GM21619 (cell line): Measurements from ENCODE around the gene VSTM2B.

ENCODE experiments used
- ATAC-seq: cut with Tn5 transposase; IDR thresholded peaks from one replicate; pipeline ENCODE4 v1.9.1; 2021; ENCODE audit not compliant: unreplicated experiment

The VSTM2B gene

GRCh38 chr19:29529646-29530539, 4.1 kb downstream of the VSTM2B start:
- ATAC-seq, result no peak

GRCh38 chr19:29530540-29531457, 5.0 kb downstream of the VSTM2B start:
- no peak for ATAC-seq

DNA sequence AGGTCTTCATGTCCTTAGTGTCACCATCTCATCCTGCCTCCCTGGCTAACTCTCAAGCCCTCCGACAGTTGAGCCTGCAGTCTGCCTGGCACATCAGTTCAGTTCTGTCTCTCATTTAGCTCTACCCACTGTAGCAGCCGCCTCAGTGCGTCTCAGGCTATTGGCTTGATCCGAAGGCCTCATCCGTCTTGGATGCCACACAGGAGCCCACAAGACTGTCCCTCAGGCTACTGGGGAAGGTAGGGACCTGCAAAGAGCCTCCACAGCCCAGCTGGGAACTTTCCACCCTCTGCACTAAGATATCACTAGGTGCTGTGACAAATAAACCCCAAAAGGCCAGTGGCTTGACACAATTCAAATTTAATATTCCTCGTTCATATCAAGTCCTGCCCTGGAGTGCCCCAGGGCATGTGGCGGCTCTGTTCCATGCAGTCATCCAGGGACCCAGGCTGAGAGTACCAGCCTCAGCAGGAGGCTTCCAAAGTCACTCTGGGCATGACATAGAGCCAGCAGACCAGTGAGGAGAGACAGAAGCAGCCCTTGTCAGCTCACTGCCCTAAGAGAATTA, 5.7 kb downstream of the VSTM2B start:
- no peak for ATAC-seq

GRCh38 chr19:29532097-29532496, 6.3 kb downstream of the VSTM2B start:
- ATAC-seq, result no peak

DNA sequence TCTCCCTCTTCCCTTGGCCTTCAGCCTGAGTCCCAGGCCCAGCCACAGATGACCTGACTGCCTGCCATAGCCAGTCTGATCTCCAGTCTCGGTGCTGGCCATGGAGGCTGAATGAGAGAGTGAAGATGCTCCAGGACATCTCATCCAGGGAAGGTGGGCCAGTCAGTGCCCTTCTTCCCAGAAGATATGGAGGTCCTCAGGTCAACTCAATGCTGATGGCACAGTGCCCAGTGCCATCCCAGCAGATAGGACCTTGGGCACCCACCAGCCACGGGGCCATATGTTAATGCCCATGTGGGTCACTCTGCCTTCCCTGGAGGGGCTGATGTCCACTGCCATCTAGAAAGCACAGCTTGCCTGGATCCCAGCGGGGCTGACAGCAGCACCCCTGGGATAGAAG, 7.2 kb downstream of the VSTM2B start:
- ATAC-seq, result no peak

- ATAC-seq, result no peak
These were observed 8.1 kb downstream of the VSTM2B start for GRCh38 chr19:29533578-29534544.

GRCh38 chr19:29535214-29535831, 9.5 kb downstream of the VSTM2B start:
- no peak for ATAC-seq

DNA sequence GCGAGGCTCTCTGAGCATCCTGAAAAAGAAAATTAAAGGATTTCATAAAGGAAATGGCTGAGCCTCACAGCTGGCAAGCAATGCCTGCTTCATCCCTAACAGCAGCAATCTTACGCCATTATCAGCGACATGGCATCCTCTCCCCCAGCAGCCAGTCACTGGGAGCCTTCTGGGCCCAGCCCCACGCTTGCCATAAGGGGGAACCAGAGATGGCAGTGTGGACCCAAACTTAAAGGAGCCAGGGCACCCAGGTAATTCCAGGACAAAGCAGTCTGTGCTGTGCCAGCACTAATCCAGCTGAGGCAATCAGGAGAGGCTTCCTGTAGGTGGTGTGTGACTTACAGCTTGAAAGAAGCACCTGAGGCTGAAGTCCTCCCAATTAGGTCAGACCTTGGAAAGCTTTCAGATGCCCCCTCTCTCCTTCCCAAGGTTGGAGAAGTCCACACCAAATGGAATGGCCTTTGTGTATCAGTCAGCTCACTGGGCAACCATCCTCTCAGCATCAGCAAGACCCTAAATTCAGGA, 10.3 kb downstream of the VSTM2B start:
- ATAC-seq, result no peak

DNA sequence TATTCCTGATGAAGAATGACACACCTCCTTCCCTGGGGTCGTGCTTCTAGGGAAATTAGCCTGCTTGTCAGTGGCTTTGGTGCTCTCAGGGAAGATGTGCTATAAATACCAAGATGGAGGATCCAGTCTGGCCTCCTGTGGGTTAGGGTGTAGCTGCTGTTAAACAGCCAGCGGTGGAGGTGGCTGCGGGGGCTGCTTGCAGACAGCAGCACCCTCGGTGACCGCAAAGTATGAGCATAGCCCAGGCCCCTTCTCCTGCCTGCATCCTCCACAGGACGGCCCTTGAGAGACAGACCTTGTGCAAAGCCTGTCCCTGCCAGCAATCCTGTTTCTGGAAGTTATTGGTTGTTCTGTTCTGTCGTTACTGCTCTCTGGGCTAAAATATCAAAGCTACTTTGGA, 11.4 kb downstream of the VSTM2B start:
- no peak for ATAC-seq

- no peak for ATAC-seq
These were observed 11.8 kb downstream of the VSTM2B start for GRCh38 chr19:29537601-29538000.

GRCh38 chr19:29538146-29538545, 12.4 kb downstream of the VSTM2B start:
- ATAC-seq, result no peak

DNA sequence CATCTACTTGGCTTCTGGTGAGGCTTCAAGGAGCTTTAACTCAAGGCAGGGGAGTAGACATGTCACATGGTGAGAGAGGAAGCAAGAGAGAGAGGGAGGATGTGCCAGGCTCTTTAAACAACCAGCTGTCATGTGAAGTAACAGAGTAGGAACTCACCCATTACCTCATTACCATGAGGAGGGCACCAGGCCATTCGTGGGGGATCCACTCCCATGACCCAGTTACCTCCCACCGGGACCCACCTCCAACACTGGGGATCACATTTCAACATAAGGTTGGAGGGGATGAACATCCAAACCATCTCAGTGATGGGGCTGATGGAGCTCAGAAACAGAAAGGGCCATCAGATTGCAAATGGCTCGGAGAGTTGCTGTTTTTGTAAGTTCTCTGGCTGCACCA, 12.9 kb downstream of the VSTM2B start:
- no peak for ATAC-seq

- ATAC-seq, result no peak
These were observed 13.3 kb downstream of the VSTM2B start for GRCh38 chr19:29539131-29539530.

GRCh38 chr19:29539670-29540069, 13.9 kb downstream of the VSTM2B start:
- no peak for ATAC-seq

- ATAC-seq, result no peak
These were observed 14.3 kb downstream of the VSTM2B start for GRCh38 chr19:29540114-29540513.

DNA sequence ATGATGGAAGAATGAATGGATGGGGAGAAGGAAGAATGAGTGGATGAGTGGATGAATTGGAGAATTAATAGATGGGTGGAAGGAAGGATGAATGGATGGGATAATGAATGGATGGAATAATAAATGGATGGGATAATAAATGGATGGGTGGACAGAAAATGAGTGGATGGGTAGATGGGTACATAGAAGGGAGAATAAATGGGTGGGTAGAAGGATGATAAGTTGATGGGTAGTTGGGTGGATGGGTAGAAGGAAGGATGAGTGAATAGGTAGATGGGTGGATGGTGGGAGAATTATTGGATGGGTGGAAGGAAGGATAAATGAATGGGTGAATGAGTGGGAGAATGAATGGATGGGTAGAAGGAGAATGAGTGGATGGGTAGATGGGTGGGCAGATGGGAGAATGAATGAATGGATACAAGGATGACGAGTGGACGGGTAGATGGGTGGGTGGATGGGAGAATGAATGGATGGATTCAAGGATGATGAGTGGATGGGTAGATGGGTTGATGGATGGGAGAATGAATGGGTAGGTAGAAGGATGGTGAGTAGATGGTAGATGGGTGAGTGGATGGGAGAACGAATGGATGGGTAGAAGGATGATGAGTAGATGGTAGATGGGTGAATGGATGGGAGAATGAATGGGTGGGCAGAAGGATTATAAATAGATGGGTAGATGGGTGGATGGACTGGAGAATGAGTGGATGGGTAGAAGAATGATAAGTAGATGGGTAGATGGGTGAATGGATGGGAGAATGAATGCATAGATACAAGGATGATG, 15.9 kb downstream of the VSTM2B start:
- no peak for ATAC-seq

DNA sequence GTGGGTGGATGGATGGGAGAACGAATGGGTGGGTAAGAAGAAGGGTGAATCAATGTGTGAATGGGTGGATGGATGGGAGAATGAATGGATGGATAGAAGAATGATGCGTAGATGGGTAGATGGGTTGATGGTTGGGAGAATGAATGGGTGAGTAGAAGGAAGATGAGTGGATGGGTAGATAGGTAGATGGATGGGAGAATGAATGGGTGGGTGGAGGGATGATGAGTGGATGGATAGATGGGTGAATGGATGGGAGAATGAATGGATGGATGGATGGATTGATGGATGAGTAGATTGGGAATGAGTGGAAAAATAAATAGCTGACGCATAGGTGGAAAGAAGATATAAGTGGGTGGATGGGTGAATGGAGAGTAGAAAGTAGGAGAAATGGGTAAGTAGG, 16.5 kb downstream of the VSTM2B start:
- ATAC-seq, result no peak

GRCh38 chr19:29542776-29543175, 17.0 kb downstream of the VSTM2B start:
- no peak for ATAC-seq

DNA sequence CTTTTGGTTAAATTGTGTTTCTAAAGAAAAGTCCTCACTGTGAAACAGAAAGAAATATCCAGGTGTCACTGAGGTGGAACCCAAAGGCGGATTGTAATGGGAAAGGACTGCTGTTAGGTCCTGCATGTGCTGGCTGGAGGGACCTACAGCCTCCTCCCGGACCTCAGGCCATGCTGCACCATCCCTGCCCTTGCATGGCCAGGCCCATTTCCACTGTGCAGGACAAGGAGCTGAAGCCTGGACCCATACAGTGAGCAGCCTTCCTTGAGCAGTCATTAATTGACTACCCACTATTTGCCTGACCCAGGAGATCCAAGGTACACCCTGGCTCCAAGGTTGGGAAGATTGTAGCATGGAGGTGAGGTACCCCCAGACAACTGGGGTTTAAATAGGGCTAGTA, 17.6 kb downstream of the VSTM2B start:
- ATAC-seq, result no peak
